SU-DHL-6 (cell line): ENCODE measurements around the gene MYH3.

ENCODE experiments used
- H2AFZ ChIP-seq: fragments of 200-600 bp; sonication (generic); 2 replicates; pipeline ENCODE4 v1.6.1; 2014; ENCODE audit warnings: low read depth, mild to moderate bottlenecking, moderate library complexity, mixed read lengths, antibody characterized with exemption, low read length; ENCODE audit not compliant: severe bottlenecking
- H3F3A ChIP-seq: fragments of 200-600 bp; shearing (Covaris generic); 2 replicates; pipeline ENCODE4 v1.6.0; 2016; ENCODE audit warnings: antibody characterized with exemption, mild to moderate bottlenecking; ENCODE audit not compliant: insufficient read depth
- H3K27ac ChIP-seq: fragments of 200-600 bp; sonication (generic); 2 replicates; pipeline ENCODE4 v1.5.1; 2016; ENCODE audit warnings: low read depth, mild to moderate bottlenecking, low read length, moderate library complexity, mixed read lengths
- H3K27me3 ChIP-seq: fragments of 200-600 bp; sonication (generic), shearing (Covaris generic); 2 replicates; pipeline ENCODE4 v1.6.0; 2014; ENCODE audit warnings: mild to moderate bottlenecking, low read length
- H3K36me3 ChIP-seq: fragments of 200-600 bp; sonication (generic); 2 replicates; pipeline ENCODE4 v1.6.1; 2014; ENCODE audit warnings: mild to moderate bottlenecking, low read length, mixed read lengths
- H3K4me2 ChIP-seq: fragments of 300-600, 200-600 bp; shearing (Covaris generic), sonication (generic); 2 replicates; pipeline ENCODE4 v1.6.0; 2014; ENCODE audit warnings: low read length, low read depth, mild to moderate bottlenecking; ENCODE audit not compliant: poor library complexity, severe bottlenecking
- H3K4me3 ChIP-seq: fragments of 200-600 bp; sonication (generic); 2 replicates; pipeline ENCODE4 v1.5.1; 2014; ENCODE audit warnings: antibody characterized with exemption, low read length, mild to moderate bottlenecking, mixed read lengths; ENCODE audit not compliant: insufficient read depth, poor library complexity, severe bottlenecking
- H3K79me2 ChIP-seq: fragments of 200-600 bp; sonication (generic); 2 replicates; pipeline ENCODE4 v1.6.1; 2014; ENCODE audit warnings: mild to moderate bottlenecking, low read length, moderate library complexity; ENCODE audit not compliant: insufficient read depth
- H3K9ac ChIP-seq: fragments of 200-600 bp; sonication (generic); 2 replicates; pipeline ENCODE4 v1.7.0; 2014; ENCODE audit warnings: mild to moderate bottlenecking, low read length
- H3K9me2 ChIP-seq: fragments of 200-600 bp; sonication (generic); replicated peaks from 2 replicates; pipeline ENCODE4 v1.6.1; 2014; ENCODE audit warnings: low read length; ENCODE audit not compliant: insufficient read depth
- H3K9me3 ChIP-seq: fragments of 200-600 bp; sonication (generic); 2 replicates; pipeline ENCODE4 v1.6.1; 2014; ENCODE audit warnings: low read length, mixed read lengths; ENCODE audit not compliant: insufficient read depth
- H4K20me1 ChIP-seq: fragments of 200-600 bp; sonication (generic); 2 replicates; pipeline ENCODE4 v1.6.1; 2014; ENCODE audit warnings: low read depth, mild to moderate bottlenecking, antibody characterized with exemption, low read length, moderate library complexity, mixed read lengths
- EZH2phosphoT487 ChIP-seq: fragments of 200-600 bp; sonication (generic), shearing (Covaris generic); conservative IDR thresholded peaks from 2 replicates; pipeline ENCODE4 v1.6.1; 2018; ENCODE audit warnings: mild to moderate bottlenecking, antibody characterized with exemption, low read length, moderate library complexity, mixed read lengths
- TF ChIP-seq, protein P1 (sequence below): fragments of 200-600 bp; sonication (generic); IDR thresholded peaks from one replicate; pipeline ENCODE4 v1.5.1; 2017; ENCODE audit warnings: antibody characterized with exemption, mild to moderate bottlenecking, low read length, moderate library complexity; ENCODE audit not compliant: insufficient read depth, poor library complexity, severe bottlenecking

The MYH3 gene

DNA sequence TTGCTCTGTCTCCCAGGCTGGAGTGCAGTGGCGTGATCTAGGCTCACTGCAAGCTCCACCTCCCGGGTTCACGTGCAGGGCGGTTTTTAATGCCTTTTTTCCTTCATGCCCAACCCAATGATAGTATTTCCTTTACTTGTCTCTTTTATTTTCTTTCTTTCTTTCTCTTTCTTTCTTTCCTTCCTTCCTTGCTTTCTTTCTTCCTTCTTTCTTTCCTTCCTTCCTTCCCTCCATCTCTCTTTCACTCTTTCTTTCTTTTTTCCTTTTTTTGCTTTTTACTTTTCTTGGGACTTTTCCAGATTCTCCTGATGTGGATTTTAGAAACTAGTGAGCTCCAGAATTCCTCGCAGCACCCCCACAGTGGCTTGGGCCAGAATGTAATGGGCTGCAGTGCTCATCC is 3.1 kb downstream of the MYH3 start:
- TF ChIP-seq, protein P1, sequence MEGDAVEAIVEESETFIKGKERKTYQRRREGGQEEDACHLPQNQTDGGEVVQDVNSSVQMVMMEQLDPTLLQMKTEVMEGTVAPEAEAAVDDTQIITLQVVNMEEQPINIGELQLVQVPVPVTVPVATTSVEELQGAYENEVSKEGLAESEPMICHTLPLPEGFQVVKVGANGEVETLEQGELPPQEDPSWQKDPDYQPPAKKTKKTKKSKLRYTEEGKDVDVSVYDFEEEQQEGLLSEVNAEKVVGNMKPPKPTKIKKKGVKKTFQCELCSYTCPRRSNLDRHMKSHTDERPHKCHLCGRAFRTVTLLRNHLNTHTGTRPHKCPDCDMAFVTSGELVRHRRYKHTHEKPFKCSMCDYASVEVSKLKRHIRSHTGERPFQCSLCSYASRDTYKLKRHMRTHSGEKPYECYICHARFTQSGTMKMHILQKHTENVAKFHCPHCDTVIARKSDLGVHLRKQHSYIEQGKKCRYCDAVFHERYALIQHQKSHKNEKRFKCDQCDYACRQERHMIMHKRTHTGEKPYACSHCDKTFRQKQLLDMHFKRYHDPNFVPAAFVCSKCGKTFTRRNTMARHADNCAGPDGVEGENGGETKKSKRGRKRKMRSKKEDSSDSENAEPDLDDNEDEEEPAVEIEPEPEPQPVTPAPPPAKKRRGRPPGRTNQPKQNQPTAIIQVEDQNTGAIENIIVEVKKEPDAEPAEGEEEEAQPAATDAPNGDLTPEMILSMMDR: no peak
- TF ChIP-seq EZH2phosphoT487: no peak

DNA sequence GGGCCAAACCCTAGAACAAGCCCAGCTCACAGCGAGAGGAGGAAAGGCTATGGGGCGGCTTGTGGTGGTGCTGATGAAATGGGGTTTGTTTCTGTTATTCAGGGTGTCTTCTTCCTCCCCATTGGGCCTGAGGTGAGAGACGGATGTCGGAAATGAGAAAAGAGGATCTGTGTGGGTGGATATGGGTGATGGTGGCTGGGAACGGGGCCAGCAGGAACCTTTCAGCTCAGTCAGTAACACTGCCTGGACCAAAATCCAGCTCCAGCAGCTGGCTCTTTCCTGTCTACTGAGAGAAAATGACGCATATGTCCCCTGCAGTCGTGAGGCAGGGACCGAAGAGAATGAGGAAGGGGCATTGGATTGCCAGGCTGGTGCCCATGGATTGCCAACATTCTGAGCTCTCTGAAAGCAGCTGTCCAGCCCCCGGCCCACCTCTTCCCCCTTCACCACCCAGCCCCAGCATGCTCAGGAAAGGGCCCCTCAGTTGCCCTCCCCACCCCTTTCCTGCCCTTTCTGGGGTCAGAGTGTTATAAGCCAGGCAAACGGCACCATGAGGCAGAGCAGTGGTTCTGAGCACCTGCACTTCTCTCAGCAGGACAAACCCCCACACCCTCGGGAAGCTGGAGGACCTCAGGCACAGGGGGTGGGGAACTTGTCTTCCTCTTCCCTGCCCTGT is 4.0 kb downstream of the MYH3 start:
- no peaks in the 10 kb centered on the region for H3K9me2 ChIP-seq
- H3K4me3 ChIP-seq: no peak overlapping the region
- no peak overlapping the region for H3K27ac ChIP-seq
- H3K79me2 ChIP-seq: no peaks in the 10 kb centered on the region
- H3F3A ChIP-seq: no peaks in the 10 kb centered on the region
- H3K27me3 ChIP-seq: no peaks in the 10 kb centered on the region
- TF ChIP-seq, protein P1: no peak
- no peak for TF ChIP-seq EZH2phosphoT487
- H3K9ac ChIP-seq: no peak overlapping the region
- no peaks in the 10 kb centered on the region for H3K9me3 ChIP-seq
- no peak overlapping the region for H2AFZ ChIP-seq
- no peaks in the 10 kb centered on the region for H4K20me1 ChIP-seq
- H3K36me3 ChIP-seq: no peaks in the 10 kb centered on the region
- H3K4me2 ChIP-seq: no peak overlapping the region

More for the DNA sequence above, 3.1 kb downstream of the MYH3 start:
- Histone ChIP-seq H3K4me3 (no peak overlapping the region), H3K36me3 (no peaks in the 10 kb centered on the region), H3K79me2 (no peaks in the 10 kb centered on the region), H3K9me2 (no peaks in the 10 kb centered on the region), H4K20me1 (no peaks in the 10 kb centered on the region), H3K27me3 (no peaks in the 10 kb centered on the region), H3K9ac (no peak overlapping the region), H3F3A (no peaks in the 10 kb centered on the region), H2AFZ (no peak overlapping the region), H3K9me3 (no peaks in the 10 kb centered on the region), H3K27ac (no peak overlapping the region), H3K4me2 (no peak overlapping the region)

- Histone ChIP-seq H3K9ac (no peak overlapping the region), H3K36me3 (no peaks in the 10 kb centered on the region), H3K4me2 (no peak overlapping the region), H3F3A (no peaks in the 10 kb centered on the region), H3K9me3 (no peaks in the 10 kb centered on the region), H3K27ac (no peak overlapping the region), H3K27me3 (no peaks in the 10 kb centered on the region), H3K4me3 (no peak overlapping the region), H3K79me2 (no peaks in the 10 kb centered on the region), H3K9me2 (no peaks in the 10 kb centered on the region), H4K20me1 (no peaks in the 10 kb centered on the region), H2AFZ (no peak overlapping the region)
- no peak for TF ChIP-seq EZH2phosphoT487
- TF ChIP-seq, protein P1: no peak
These were observed 5.2 kb downstream of the MYH3 start for GRCh38 chr17:10651927-10652326.
